HepG2 (cell line): ENCODE results near the gene FUT3. TPM values are rescaled to one million over a fixed set of nuclear protein-coding genes. Genes with fewer than 3 reads are reported as not detected.

Experiments used
- AGO1 ChIP-seq: fragments of 200-400 bp; formaldehyde crosslinking; IDR thresholded peaks from 2 replicates; pipeline ENCODE4 v1.6.1; 2017; ENCODE audit warnings: mild to moderate bottlenecking, low read depth, low read length, moderate library complexity; ENCODE audit not compliant: poor library complexity, severe bottlenecking
- CBX2 ChIP-seq, 2 experiments: fragments of 200-600 bp in 1 of 2; sonication (generic); formaldehyde crosslinking in 1 of 2; IDR thresholded peaks; 2 replicates each; pipeline versions ENCODE4 v1.7.0 to v1.8.1; 2018 to 2022; ENCODE audit warnings: low read depth in 2 of 2, low read length in 1 of 2, mild to moderate bottlenecking in 1 of 2, missing genetic modification reagents in 1 of 2
- ESRRA ChIP-seq: sonication (generic); formaldehyde crosslinking; IDR thresholded peaks from 2 replicates; pipeline ENCODE4 v1.5.1; 2020; ENCODE audit warnings: mild to moderate bottlenecking, low read depth, missing genetic modification reagents
- FOXA1 ChIP-seq, 2 experiments: fragments of 450-650 bp in 1 of 2; sonication (generic) in 1 of 2; formaldehyde crosslinking in 1 of 2; IDR thresholded peaks; 2 replicates each; pipeline versions ENCODE4 v1.4.0 to v1.6.1; 2016 to 2020; ENCODE audit warnings: missing genetic modification reagents in 1 of 2
- GATAD2A ChIP-seq: IDR thresholded peaks from 2 replicates; pipeline ENCODE4 v1.6.1; 2016
- HDAC1 ChIP-seq: sonication (generic); formaldehyde crosslinking; IDR thresholded peaks from 2 replicates; pipeline ENCODE4 v1.5.1; 2020; ENCODE audit warnings: mild to moderate bottlenecking, missing genetic modification reagents
- MAFG ChIP-seq: sonication (generic); formaldehyde crosslinking; IDR thresholded peaks from 2 replicates; pipeline ENCODE4 v1.5.1; 2020; ENCODE audit warnings: mild to moderate bottlenecking, missing genetic modification reagents
- NBN ChIP-seq: fragments of 450-650 bp; conservative IDR thresholded peaks from 2 replicates; pipeline ENCODE4 v1.6.1; 2017
- PHF8 ChIP-seq: sonication (generic); formaldehyde crosslinking; IDR thresholded peaks from 2 replicates; pipeline ENCODE4 v1.5.0; 2020; ENCODE audit warnings: missing genetic modification reagents
- SP2 ChIP-seq: sonication (generic); formaldehyde crosslinking; IDR thresholded peaks from 2 replicates; pipeline ENCODE4 v1.5.1; 2020; ENCODE audit warnings: mild to moderate bottlenecking, missing genetic modification reagents
- TAF1 ChIP-seq: sonication (generic); formaldehyde crosslinking; IDR thresholded peaks from 2 replicates; pipeline ENCODE4 v1.4.0; 2020; ENCODE audit warnings: missing genetic modification reagents
- TBP ChIP-seq: sonication (generic); formaldehyde crosslinking; IDR thresholded peaks from 2 replicates; pipeline ENCODE4 v1.5.0; 2020; ENCODE audit warnings: missing genetic modification reagents
- THAP11 ChIP-seq: IDR thresholded peaks from 2 replicates; pipeline ENCODE4 v1.6.1; 2016; ENCODE audit warnings: missing biosample characterization, missing genetic modification reagents
- XBP1 ChIP-seq: sonication (generic); formaldehyde crosslinking; IDR thresholded peaks from 2 replicates; pipeline ENCODE4 v1.5.0; 2020; ENCODE audit warnings: missing genetic modification reagents
- ZBTB42 ChIP-seq: sonication (generic); formaldehyde crosslinking; IDR thresholded peaks from 2 replicates; pipeline ENCODE4 v1.5.0; 2020; ENCODE audit warnings: mild to moderate bottlenecking, missing genetic modification reagents
- ZFP36 ChIP-seq: fragments of 150-350 bp; IDR thresholded peaks from 2 replicates; pipeline ENCODE4 v1.6.1; 2018; ENCODE audit warnings: borderline replicate concordance, low read length, low read depth; ENCODE audit not compliant: partially characterized antibody
- ZNF224 ChIP-seq: sonication (generic); formaldehyde crosslinking; IDR thresholded peaks from 2 replicates; pipeline ENCODE4 v1.5.0; 2020; ENCODE audit warnings: mild to moderate bottlenecking, missing genetic modification reagents
- ZNF788 ChIP-seq: sonication (generic); formaldehyde crosslinking; IDR thresholded peaks from 2 replicates; pipeline ENCODE4 v1.5.0; 2020; ENCODE audit warnings: mild to moderate bottlenecking, missing genetic modification reagents, borderline replicate concordance
- polyA plus RNA-seq, 8 experiments: library from polyadenylated mRNA; depleted of rRNA in 3 of 8; stranded (reverse) in 7 of 8; unstranded in 1 of 8; fragments of >200 nt; fragmentation: Illumina TruSeq in 4 of 8; extraction: Trizol in 4 of 8; gene quantifications; 2 replicates each; pipeline versions ENCODE4 v1.2.1 to v1.2.3, GENCODE V29; 2011 to 2016; ENCODE audit warnings: low read depth in 4 of 8, missing spikeins in 1 of 8, mixed read lengths in 1 of 8; ENCODE audit not compliant: insufficient read depth in 1 of 8
- total RNA-seq, 5 experiments: library from RNA; depleted of rRNA; stranded (reverse); fragments of >200 nt; fragmentation: Illumina TruSeq; extraction: Trizol; gene quantifications; 2 replicates each; pipeline ENCODE4 v1.2.3, GENCODE V29; 2016; ENCODE audit warnings: low read depth in 1 of 5
- TF ChIP-seq, protein P1 (sequence below): sonication (generic); formaldehyde crosslinking; IDR thresholded peaks from 2 replicates; pipeline ENCODE4 v1.9.0; 2022; ENCODE audit warnings: low read depth, missing genetic modification reagents
- TF ChIP-seq, protein P2 (sequence below): IDR thresholded peaks from 2 replicates; pipeline ENCODE4 v1.6.1; 2016; ENCODE audit warnings: missing compliant biosample characterization, missing genetic modification reagents, borderline replicate concordance
- TF ChIP-seq, protein P3 (sequence below): sonication (generic); formaldehyde crosslinking; IDR thresholded peaks from 2 replicates; pipeline ENCODE4 v1.5.0; 2020; ENCODE audit warnings: missing genetic modification reagents
- TF ChIP-seq, protein P4 (sequence below): sonication (generic); formaldehyde crosslinking; IDR thresholded peaks from 2 replicates; pipeline ENCODE4 v1.4.0; 2020; ENCODE audit warnings: missing genetic modification reagents
- TF ChIP-seq, protein P5 (sequence below): sonication (generic); formaldehyde crosslinking; IDR thresholded peaks from 2 replicates; pipeline ENCODE4 v1.4.0; 2020; ENCODE audit warnings: missing genetic modification reagents, mild to moderate bottlenecking, borderline replicate concordance

The FUT3 gene
- total and polyA plus RNA-seq, 2 of the 13 experiments (the other 11 are each of a cell fraction or from before 2014, with no cell fraction given) = 0.53 to 1.1 TPM

- TF ChIP-seq, protein P1, sequence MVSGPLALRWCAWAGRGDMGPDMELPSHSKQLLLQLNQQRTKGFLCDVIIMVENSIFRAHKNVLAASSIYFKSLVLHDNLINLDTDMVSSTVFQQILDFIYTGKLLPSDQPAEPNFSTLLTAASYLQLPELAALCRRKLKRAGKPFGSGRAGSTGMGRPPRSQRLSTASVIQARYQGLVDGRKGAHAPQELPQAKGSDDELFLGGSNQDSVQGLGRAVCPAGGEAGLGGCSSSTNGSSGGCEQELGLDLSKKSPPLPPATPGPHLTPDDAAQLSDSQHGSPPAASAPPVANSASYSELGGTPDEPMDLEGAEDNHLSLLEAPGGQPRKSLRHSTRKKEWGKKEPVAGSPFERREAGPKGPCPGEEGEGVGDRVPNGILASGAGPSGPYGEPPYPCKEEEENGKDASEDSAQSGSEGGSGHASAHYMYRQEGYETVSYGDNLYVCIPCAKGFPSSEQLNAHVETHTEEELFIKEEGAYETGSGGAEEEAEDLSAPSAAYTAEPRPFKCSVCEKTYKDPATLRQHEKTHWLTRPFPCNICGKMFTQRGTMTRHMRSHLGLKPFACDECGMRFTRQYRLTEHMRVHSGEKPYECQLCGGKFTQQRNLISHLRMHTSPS (CRISPR knock-in tag) = peak; percentile 39; the same call in 1 of the 2 replicates
- TF ChIP-seq THAP11 (peak; percentile 16; the same call in 1 of the 2 replicates), AGO1 (peak; percentile 72), ZNF788 (CRISPR knock-in tag) (no peak), HDAC1 (CRISPR knock-in tag) (peak; percentile 28; the same call in 1 of the 2 replicates), CBX2 (IDR thresholded peaks at IDR 0.05; ENCODE audit: low read depth, low read length) (no peak), CBX2 (CRISPR knock-in tag; IDR thresholded peaks at IDR 0.05; ENCODE audit: low read depth) (no peak), ZFP36 (peak; percentile 93), ZBTB42 (CRISPR knock-in tag) (no peak), TAF1 (CRISPR knock-in tag) (no peak), PHF8 (peak; percentile 19; the same call in 1 of the 2 replicates), SP2 (CRISPR knock-in tag) (no peak), MAFG (CRISPR knock-in tag) (no peak), XBP1 (CRISPR knock-in tag) (no peak), ESRRA (CRISPR knock-in tag) (no peak), FOXA1 (IDR thresholded peaks at IDR 0.05) (no peak), FOXA1 (CRISPR knock-in tag; IDR thresholded peaks at IDR 0.05) (no peak; the same call in 1 of the 2 replicates), NBN (no peak), TBP (CRISPR knock-in tag) (no peak), GATAD2A (CRISPR knock-in tag) (peak; percentile 36), ZNF224 (CRISPR knock-in tag) (no peak)
- TF ChIP-seq, protein P2, sequence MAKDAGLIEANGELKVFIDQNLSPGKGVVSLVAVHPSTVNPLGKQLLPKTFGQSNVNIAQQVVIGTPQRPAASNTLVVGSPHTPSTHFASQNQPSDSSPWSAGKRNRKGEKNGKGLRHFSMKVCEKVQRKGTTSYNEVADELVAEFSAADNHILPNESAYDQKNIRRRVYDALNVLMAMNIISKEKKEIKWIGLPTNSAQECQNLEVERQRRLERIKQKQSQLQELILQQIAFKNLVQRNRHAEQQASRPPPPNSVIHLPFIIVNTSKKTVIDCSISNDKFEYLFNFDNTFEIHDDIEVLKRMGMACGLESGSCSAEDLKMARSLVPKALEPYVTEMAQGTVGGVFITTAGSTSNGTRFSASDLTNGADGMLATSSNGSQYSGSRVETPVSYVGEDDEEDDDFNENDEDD (CRISPR knock-in tag) = no peak
- TF ChIP-seq, protein P3, sequence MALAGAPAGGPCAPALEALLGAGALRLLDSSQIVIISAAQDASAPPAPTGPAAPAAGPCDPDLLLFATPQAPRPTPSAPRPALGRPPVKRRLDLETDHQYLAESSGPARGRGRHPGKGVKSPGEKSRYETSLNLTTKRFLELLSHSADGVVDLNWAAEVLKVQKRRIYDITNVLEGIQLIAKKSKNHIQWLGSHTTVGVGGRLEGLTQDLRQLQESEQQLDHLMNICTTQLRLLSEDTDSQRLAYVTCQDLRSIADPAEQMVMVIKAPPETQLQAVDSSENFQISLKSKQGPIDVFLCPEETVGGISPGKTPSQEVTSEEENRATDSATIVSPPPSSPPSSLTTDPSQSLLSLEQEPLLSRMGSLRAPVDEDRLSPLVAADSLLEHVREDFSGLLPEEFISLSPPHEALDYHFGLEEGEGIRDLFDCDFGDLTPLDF (CRISPR knock-in tag) = no peak
- TF ChIP-seq, protein P4, sequence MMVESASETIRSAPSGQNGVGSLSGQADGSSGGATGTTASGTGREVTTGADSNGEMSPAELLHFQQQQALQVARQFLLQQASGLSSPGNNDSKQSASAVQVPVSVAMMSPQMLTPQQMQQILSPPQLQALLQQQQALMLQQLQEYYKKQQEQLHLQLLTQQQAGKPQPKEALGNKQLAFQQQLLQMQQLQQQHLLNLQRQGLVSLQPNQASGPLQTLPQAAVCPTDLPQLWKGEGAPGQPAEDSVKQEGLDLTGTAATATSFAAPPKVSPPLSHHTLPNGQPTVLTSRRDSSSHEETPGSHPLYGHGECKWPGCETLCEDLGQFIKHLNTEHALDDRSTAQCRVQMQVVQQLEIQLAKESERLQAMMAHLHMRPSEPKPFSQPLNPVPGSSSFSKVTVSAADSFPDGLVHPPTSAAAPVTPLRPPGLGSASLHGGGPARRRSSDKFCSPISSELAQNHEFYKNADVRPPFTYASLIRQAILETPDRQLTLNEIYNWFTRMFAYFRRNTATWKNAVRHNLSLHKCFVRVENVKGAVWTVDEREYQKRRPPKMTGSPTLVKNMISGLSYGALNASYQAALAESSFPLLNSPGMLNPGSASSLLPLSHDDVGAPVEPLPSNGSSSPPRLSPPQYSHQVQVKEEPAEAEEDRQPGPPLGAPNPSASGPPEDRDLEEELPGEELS (CRISPR knock-in tag) = 0 out of 2 replicates have a peak, but pooled peaks have one; percentile 36
- TF ChIP-seq, protein P5, sequence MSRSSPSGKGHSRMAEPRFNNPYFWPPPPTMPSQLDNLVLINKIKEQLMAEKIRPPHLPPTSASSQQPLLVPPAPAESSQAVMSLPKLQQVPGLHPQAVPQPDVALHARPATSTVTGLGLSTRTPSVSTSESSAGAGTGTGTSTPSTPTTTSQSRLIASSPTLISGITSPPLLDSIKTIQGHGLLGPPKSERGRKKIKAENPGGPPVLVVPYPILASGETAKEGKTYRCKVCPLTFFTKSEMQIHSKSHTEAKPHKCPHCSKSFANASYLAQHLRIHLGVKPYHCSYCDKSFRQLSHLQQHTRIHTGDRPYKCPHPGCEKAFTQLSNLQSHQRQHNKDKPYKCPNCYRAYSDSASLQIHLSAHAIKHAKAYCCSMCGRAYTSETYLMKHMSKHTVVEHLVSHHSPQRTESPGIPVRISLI = no peak
Observed at GRCh38 chr19:5822181-5822844, 28.9 kb downstream of the FUT3 start (continued).
